ENCODE measurements around the gene DIAPH2.

Gene DIAPH2

GRCh38 chrX:96684339-96685209 lies at the start of gene DIAPH2:
Gene DIAPH2, plus strand, starts transcription at chrX:96684842.
- TF ChIP-seq MYC (IDR thresholded peaks at IDR 0.05; ENCODE audit: low read depth, low read length) (no peak; the same call in 1 of the 2 replicates), CTCF (IDR thresholded peaks at IDR 0.05; ENCODE audit: low read depth, low read length) (no peak), POLR2A (IDR thresholded peaks at IDR 0.05; ENCODE audit: extremely low read depth, insufficient read length) (peak; percentile 44), MAX (IDR thresholded peaks at IDR 0.05; ENCODE audit: low read depth, low read length) (peak; percentile 86)
- peak within 1 kb of the TSS; percentile 84 for H3K4me3 ChIP-seq (ENCODE audit: low read depth, low read length)
- DNase-seq (ENCODE audit: low read depth): peak; percentile 89

GRCh38 chrX:96650023-96650422 lies 34.6 kb upstream of the DIAPH2 start:
- H3K4me3 ChIP-seq (ENCODE audit: low read depth, low read length): no peak overlapping the region
- TF ChIP-seq POLR2A (IDR thresholded peaks at IDR 0.05; ENCODE audit: extremely low read depth, insufficient read length): no peak
- TF ChIP-seq CTCF (IDR thresholded peaks at IDR 0.05; ENCODE audit: low read depth, low read length): no peak
- TF ChIP-seq MYC (IDR thresholded peaks at IDR 0.05; ENCODE audit: low read depth, low read length): no peak
- no peak for TF ChIP-seq MAX (IDR thresholded peaks at IDR 0.05; ENCODE audit: low read depth, low read length)
- no peak for DNase-seq (ENCODE audit: low read depth)

- no peak for TF ChIP-seq CTCF (IDR thresholded peaks at IDR 0.05; ENCODE audit: low read depth, low read length)
- no peak overlapping the region for H3K4me3 ChIP-seq (ENCODE audit: low read depth, low read length)
- no peak for DNase-seq (ENCODE audit: low read depth)
Observed at GRCh38 chrX:96655947-96656623, 28.6 kb upstream of the DIAPH2 start.

- H3K4me3 ChIP-seq (ENCODE audit: low read depth, low read length): no peak overlapping the region
- DNase-seq (ENCODE audit: low read depth): no peak
- TF ChIP-seq CTCF (IDR thresholded peaks at IDR 0.05; ENCODE audit: low read depth, low read length): no peak
- no peak for TF ChIP-seq POLR2A (IDR thresholded peaks at IDR 0.05; ENCODE audit: extremely low read depth, insufficient read length)
- TF ChIP-seq MYC (IDR thresholded peaks at IDR 0.05; ENCODE audit: low read depth, low read length): no peak
- no peak for TF ChIP-seq MAX (IDR thresholded peaks at IDR 0.05; ENCODE audit: low read depth, low read length)
Observed at GRCh38 chrX:96682516-96682915, 2.1 kb upstream of the DIAPH2 start.

- H3K4me3 ChIP-seq (ENCODE audit: low read depth, low read length): peak overlapping the region; percentile 84
- TF ChIP-seq MYC (IDR thresholded peaks at IDR 0.05; ENCODE audit: low read depth, low read length): no peak
- TF ChIP-seq POLR2A (IDR thresholded peaks at IDR 0.05; ENCODE audit: extremely low read depth, insufficient read length): no peak
- no peak for TF ChIP-seq CTCF (IDR thresholded peaks at IDR 0.05; ENCODE audit: low read depth, low read length)
- DNase-seq (ENCODE audit: low read depth): peak; percentile 80
Observed at GRCh38 chrX:96683997-96684338, 674 bp upstream of the DIAPH2 start.

Data from NB4 (cell line).